ENCODE measurements around the gene ATP5IF1. TPM values are rescaled to one million over a fixed set of nuclear protein-coding genes. Genes with fewer than 3 reads are reported as not detected.

Gene ATP5IF1
- total and polyA plus RNA-seq, 2 of the 13 experiments (the other 11 are each of a cell fraction or from before 2014, with no cell fraction given), result 97.7 to 131 TPM

- no peak for TF ChIP-seq SOX6 (IDR thresholded peaks at IDR 0.05)
- TF ChIP-seq SOX6 (CRISPR knock-in tag; IDR thresholded peaks at IDR 0.05), result 0 out of 2 replicates have a peak, but pooled peaks have one; percentile 3
- TF ChIP-seq ZFX (CRISPR knock-in tag; IDR thresholded peaks at IDR 0.05; ENCODE audit: low read depth), result peak; percentile 21; the same call in 1 of the 2 replicates
- TF ChIP-seq ZSCAN25 (CRISPR knock-in tag; IDR thresholded peaks at IDR 0.05), result 0 out of 2 replicates have a peak, but pooled peaks have one; percentile 5
- 0 out of 2 replicates have a peak, but pooled peaks have one; percentile 17 for TF ChIP-seq SMAD1 (CRISPR knock-in tag; IDR thresholded peaks at IDR 0.05; ENCODE audit: borderline replicate concordance, low read depth)
- TF ChIP-seq KDM5B (CRISPR knock-in tag; IDR thresholded peaks at IDR 0.05; ENCODE audit: borderline replicate concordance), result peak; percentile 14; the same call in 1 of the 2 replicates
- TF ChIP-seq, protein P1, sequence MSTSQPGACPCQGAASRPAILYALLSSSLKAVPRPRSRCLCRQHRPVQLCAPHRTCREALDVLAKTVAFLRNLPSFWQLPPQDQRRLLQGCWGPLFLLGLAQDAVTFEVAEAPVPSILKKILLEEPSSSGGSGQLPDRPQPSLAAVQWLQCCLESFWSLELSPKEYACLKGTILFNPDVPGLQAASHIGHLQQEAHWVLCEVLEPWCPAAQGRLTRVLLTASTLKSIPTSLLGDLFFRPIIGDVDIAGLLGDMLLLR (CRISPR knock-in tag; IDR thresholded peaks at IDR 0.05), result no peak
- 0 out of 2 replicates have a peak, but pooled peaks have one; percentile 14 for TF ChIP-seq KDM2A (CRISPR knock-in tag; IDR thresholded peaks at IDR 0.05; ENCODE audit: borderline replicate concordance, low read depth)
- TF ChIP-seq ZC3H13 (CRISPR knock-in tag; IDR thresholded peaks at IDR 0.05), result no peak
These were observed 24.2 kb downstream of the ATP5IF1 start (continued) for GRCh38 chr1:28259934-28260802.

DNA sequence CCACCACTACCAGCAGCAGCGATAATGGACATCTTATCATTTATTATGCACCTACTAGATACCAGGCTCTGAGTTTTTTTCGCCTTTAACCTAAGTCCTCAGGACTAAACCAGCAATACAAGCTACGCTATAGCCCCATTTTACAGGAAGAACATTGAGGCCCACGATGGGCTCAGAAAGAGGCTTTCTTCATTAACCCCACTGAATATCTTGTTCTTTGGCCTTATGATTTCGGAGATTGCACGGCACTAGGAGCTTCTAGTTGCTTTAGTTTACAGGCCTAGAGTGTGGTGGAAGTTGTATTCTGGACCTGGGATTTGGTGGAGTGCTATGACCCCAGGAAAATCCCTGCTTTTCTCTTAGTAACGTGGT lies 24.9 kb downstream of the ATP5IF1 start:
- Histone ChIP-seq H3K79me2 (ENCODE audit: insufficient read depth, low read length) (peaks cover 58% of the 10 kb centered on the region), H3K9me3 (ENCODE audit: low read length) (no peaks in the 10 kb centered on the region), H3K9ac (ENCODE audit: insufficient read depth, low read depth, low read length) (peak overlapping the region; percentile 92), H4K20me1 (ENCODE audit: insufficient read depth, low read length) (peaks cover 40% of the 10 kb centered on the region), H3K4me1 (ENCODE audit: insufficient read depth, low read length) (peaks cover 70% of the 10 kb centered on the region), H3K4me2 (ENCODE audit: low read depth, low read length) (peak overlapping the region; percentile 80), H3K27me3 (ENCODE audit: control insufficient read depth in 1 of 2, insufficient read depth in 2 of 2, low read length in 2 of 2) (peaks cover 0 to under 1% of the 10 kb centered on the region in 2 experiments; a peak in 1 of 5 replicates), H3K27ac (ENCODE audit: extremely low read length, insufficient read depth, low read length) (no peak overlapping the region), H3K4me3 (replicated peaks in 1 of 3; ENCODE audit: insufficient read depth in 1 of 3, low read depth in 2 of 3, low read length in 3 of 3) (peak overlapping the region; percentile 98 to 99 (median 99)), H3K36me3 (replicated peaks in 1 of 2; ENCODE audit: control insufficient read depth in 1 of 2, insufficient read depth in 2 of 2, low read length in 2 of 2) (peaks cover 0 to 2% of the 10 kb centered on the region in 2 experiments; a peak in 1 of 5 replicates), H2AFZ (ENCODE audit: low read length) (no peak overlapping the region)
- intact Hi-C loops (cut with micrococcal nuclease; ENCODE audit: unreplicated experiment) (loop anchor here (10.0 kb wide), 1 partner anchor 64 kb away; the partner anchor contains the start of gene MED18), in situ Hi-C loops (cut with HindIII; ENCODE audit: extremely low pct_ligation_motif_present, low pct_unique_long_range_greater_than_20kb) (no loop called here)
- 22% methylated on average over 7 of the region's 7 CpGs for WGBS (ENCODE audit: low lambda C conversion rate)
- FAIRE-seq (no peak), ATAC-seq (no peak), DNase-seq (ENCODE audit: low spot score) (no peak)
- no TSS peak for BruUV-seq (replicated peaks)
- ChIA-PET POLR2A (interaction anchor here (0.9 to 2.8 kb wide), 6 partner anchors 9 to 109 kb away, joined by 3 to 12 read pairs (median 6); partner anchors contain the start of genes ATP5IF1, MED18 and PHACTR4), CTCF (ENCODE audit: low intra/inter-chr PET ratio, low total read pairs) (no interaction called here)
- TF ChIP-seq KDM3A (CRISPR knock-in tag; IDR thresholded peaks at IDR 0.05; ENCODE audit: low read depth) (no peak), SYNCRIP (IDR thresholded peaks at IDR 0.05; ENCODE audit: insufficient read depth, low read depth, low read length) (no peak), ZNF224 (CRISPR knock-in tag; IDR thresholded peaks at IDR 0.05) (no peak), FOXP4 (CRISPR knock-in tag; IDR thresholded peaks at IDR 0.05) (no peak), YEATS2 (CRISPR knock-in tag; IDR thresholded peaks at IDR 0.05; ENCODE audit: borderline replicate concordance) (no peak), EEA1 (CRISPR knock-in tag; IDR thresholded peaks at IDR 0.05; ENCODE audit: borderline replicate concordance) (no peak), KDM6A (CRISPR knock-in tag; IDR thresholded peaks at IDR 0.05; ENCODE audit: low read depth) (no peak), HNF4G (IDR thresholded peaks at IDR 0.05; ENCODE audit: borderline replicate concordance, low read depth, low read length) (no peak), HNF4G (CRISPR knock-in tag; IDR thresholded peaks at IDR 0.05; ENCODE audit: borderline replicate concordance, low read depth) (no peak), NR2C2 (CRISPR knock-in tag; IDR thresholded peaks at IDR 0.05; ENCODE audit: borderline replicate concordance) (no peak), ZNF629 (CRISPR knock-in tag; conservative IDR thresholded peaks at IDR 0.05) (peak; percentile 96), SP2 (CRISPR knock-in tag; IDR thresholded peaks at IDR 0.05) (no peak)

Measured in HepG2 (cell line).